Activated CD4-positive, alpha-beta memory T cell treated with anti-CD3 and anti-CD28 coated beads, Interleukin-2, amount 10 ng/mL, durations not matched to agents 7 days and 5 days (primary cell): ENCODE measurements around the gene TRIM44. TPM values are rescaled to one million over a fixed set of nuclear protein-coding genes. Genes with fewer than 3 reads are reported as not detected.
"Not testable (repeated sequence)": the region's sequence is repeated elsewhere in the genome, so short reads cannot be mapped to it uniquely, and the experiment has no call there.

Experiments used
- CTCF ChIA-PET: fragments of 350-600 bp; sonication (Branson Sonifier 250); formaldehyde crosslinking; loops from one replicate; lab custom pipeline; 2021; ENCODE audit warnings: antibody characterized with exemption, inconsistent platforms; lab: Charles Lee
- POLR2A ChIA-PET: fragments of 350-600 bp; sonication (Branson Sonifier 250); formaldehyde crosslinking; loops from one replicate; lab custom pipeline; 2021; ENCODE audit warnings: antibody characterized with exemption; lab: Charles Lee
- DNase-seq: peaks from one replicate; pipeline ENCODE4 v3.0.0-alpha.2; 2020
- H3K27ac Mint-ChIP-seq: one replicate; pipeline ENCODE4 v1.8.0; 2021; ENCODE audit warnings: mild to moderate bottlenecking, mixed read lengths
- H3K27me3 Mint-ChIP-seq: one replicate; pipeline ENCODE4 v1.8.0; 2021; ENCODE audit warnings: mixed read lengths
- H3K36me3 Mint-ChIP-seq: one replicate; pipeline ENCODE4 v1.8.0; 2021; ENCODE audit warnings: low read depth, mixed read lengths
- H3K4me1 Mint-ChIP-seq: one replicate; pipeline ENCODE4 v1.8.0; 2021; ENCODE audit warnings: mixed read lengths
- H3K4me3 Mint-ChIP-seq: one replicate; pipeline ENCODE4 v1.8.0; 2021; ENCODE audit warnings: mild to moderate bottlenecking, mixed read lengths
- H3K9me3 Mint-ChIP-seq: one replicate; pipeline ENCODE4 v1.8.0; 2021; ENCODE audit warnings: mixed read lengths
- total RNA-seq, 2 experiments: library from RNA; stranded (reverse); gene quantifications; one replicate each; pipeline ENCODE4 v1.2.3, GENCODE V29; 2021

Gene TRIM44
- total RNA-seq, 2 experiments from 2014 or later: 17.7 to 20.8 TPM

GRCh38 chr11:35641171-35641897, 21.2 kb upstream of the TRIM44 start:
- H3K9me3 Mint-ChIP-seq: no peaks in the 10 kb centered on the region
- peaks cover 6% of the 10 kb centered on the region for H3K27me3 Mint-ChIP-seq
- H3K36me3 Mint-ChIP-seq: no peaks in the 10 kb centered on the region
- no peaks in the 10 kb centered on the region for H3K4me1 Mint-ChIP-seq
- CTCF ChIA-PET: no interaction called here
- no peak overlapping the region for H3K4me3 Mint-ChIP-seq
- no peak for DNase-seq
- H3K27ac Mint-ChIP-seq: no peak overlapping the region
- POLR2A ChIA-PET: no interaction called here

GRCh38 chr11:35641964-35642363, 20.6 kb upstream of the TRIM44 start:
- POLR2A ChIA-PET: no interaction called here
- Mint-ChIP-seq H3K9me3 (no peaks in the 10 kb centered on the region), H3K27ac (no peak overlapping the region)

GRCh38 chr11:35647421-35648093, 15.0 kb upstream of the TRIM44 start:
- no peaks in the 10 kb centered on the region for H3K4me1 Mint-ChIP-seq
- H3K9me3 Mint-ChIP-seq: no peaks in the 10 kb centered on the region
- POLR2A ChIA-PET: no interaction called here
- DNase-seq: no peak
- CTCF ChIA-PET: no interaction called here
- H3K27ac Mint-ChIP-seq: no peak overlapping the region
- H3K36me3 Mint-ChIP-seq: no peaks in the 10 kb centered on the region
- peaks cover 8% of the 10 kb centered on the region for H3K27me3 Mint-ChIP-seq
- H3K4me3 Mint-ChIP-seq: no peak overlapping the region

More at GRCh38 chr11:35641964-35642363, 20.6 kb upstream of the TRIM44 start:
- Mint-ChIP-seq H3K27me3 (peaks cover 4% of the 10 kb centered on the region), H3K4me3 (no peak overlapping the region), H3K4me1 (no peaks in the 10 kb centered on the region), H3K36me3 (no peaks in the 10 kb centered on the region)
- CTCF ChIA-PET: no interaction called here
- DNase-seq: no peak

- DNase-seq: no peak
- ChIA-PET POLR2A (interaction anchor here (0.5 kb wide), 1 partner anchor 856 kb away, joined by 3 read pairs; no protein-coding TSS in a partner anchor), CTCF (no interaction called here)
- H3K4me3 Mint-ChIP-seq: no peak overlapping the region
- no peaks in the 10 kb centered on the region for H3K4me1 Mint-ChIP-seq
- peaks cover 20% of the 10 kb centered on the region for H3K27me3 Mint-ChIP-seq
- no peaks in the 10 kb centered on the region for H3K36me3 Mint-ChIP-seq
- no peak overlapping the region for H3K27ac Mint-ChIP-seq
- no peaks in the 10 kb centered on the region for H3K9me3 Mint-ChIP-seq
Measured at GRCh38 chr11:35650006-35650405, 12.6 kb upstream of the TRIM44 start.

GRCh38 chr11:35650467-35650866, 12.1 kb upstream of the TRIM44 start:
- Mint-ChIP-seq H3K4me1 (no peaks in the 10 kb centered on the region), H3K4me3 (no peak overlapping the region), H3K9me3 (no peaks in the 10 kb centered on the region), H3K27me3 (peaks cover 21% of the 10 kb centered on the region), H3K36me3 (no peaks in the 10 kb centered on the region), H3K27ac (no peak overlapping the region)
- POLR2A ChIA-PET: no interaction called here
- CTCF ChIA-PET: no interaction called here
- DNase-seq: no peak

- CTCF ChIA-PET: no interaction called here
- Mint-ChIP-seq H3K9me3 (no peaks in the 10 kb centered on the region), H3K27ac (no peak overlapping the region), H3K27me3 (peaks cover 21% of the 10 kb centered on the region), H3K4me3 (no peak overlapping the region), H3K36me3 (no peaks in the 10 kb centered on the region), H3K4me1 (no peaks in the 10 kb centered on the region)
- POLR2A ChIA-PET: no interaction called here
- no peak for DNase-seq
Measured at GRCh38 chr11:35651263-35651662, 11.3 kb upstream of the TRIM44 start.

- peaks cover 23% of the 10 kb centered on the region for H3K27me3 Mint-ChIP-seq
- H3K36me3 Mint-ChIP-seq, POLR2A ChIA-PET, CTCF ChIA-PET, H3K4me1 Mint-ChIP-seq, DNase-seq, H3K4me3 Mint-ChIP-seq, H3K9me3 Mint-ChIP-seq, H3K27ac Mint-ChIP-seq: not testable (repeated sequence)
Measured at GRCh38 chr11:35652786-35653185, 9.8 kb upstream of the TRIM44 start.

- no peaks in the 10 kb centered on the region for H3K9me3 Mint-ChIP-seq
Measured at GRCh38 chr11:35654711-35655110, 7.9 kb upstream of the TRIM44 start.

GRCh38 chr11:35655254-35655653, 7.3 kb upstream of the TRIM44 start:
- DNase-seq: no peak
- Mint-ChIP-seq H3K36me3 (no peaks in the 10 kb centered on the region), H3K27ac (no peak overlapping the region), H3K9me3 (no peaks in the 10 kb centered on the region), H3K4me1 (no peaks in the 10 kb centered on the region), H3K4me3 (no peak overlapping the region), H3K27me3 (peaks cover 23% of the 10 kb centered on the region)
- POLR2A ChIA-PET: no interaction called here
- CTCF ChIA-PET: no interaction called here

More at GRCh38 chr11:35654711-35655110, 7.9 kb upstream of the TRIM44 start:
- Mint-ChIP-seq H3K27me3 (peaks cover 23% of the 10 kb centered on the region), H3K4me1 (no peaks in the 10 kb centered on the region), H3K4me3 (no peak overlapping the region), H3K27ac (no peak overlapping the region), H3K36me3 (no peaks in the 10 kb centered on the region)
- POLR2A ChIA-PET: no interaction called here
- DNase-seq: no peak
- CTCF ChIA-PET: no interaction called here

GRCh38 chr11:35655856-35656255, 6.7 kb upstream of the TRIM44 start:
- H3K27ac Mint-ChIP-seq: no peak overlapping the region
- POLR2A ChIA-PET: no interaction called here
- no peaks in the 10 kb centered on the region for H3K36me3 Mint-ChIP-seq
- no peaks in the 10 kb centered on the region for H3K9me3 Mint-ChIP-seq
- DNase-seq: no peak
- H3K4me3 Mint-ChIP-seq: no peak overlapping the region
- H3K4me1 Mint-ChIP-seq: no peaks in the 10 kb centered on the region
- H3K27me3 Mint-ChIP-seq: peaks cover 23% of the 10 kb centered on the region
- CTCF ChIA-PET: no interaction called here

GRCh38 chr11:35658020-35658948, 4.3 kb upstream of the TRIM44 start:
- H3K36me3 Mint-ChIP-seq: peaks cover 4% of the 10 kb centered on the region
- no peak for DNase-seq
- peaks cover 11% of the 10 kb centered on the region for H3K4me1 Mint-ChIP-seq
- POLR2A ChIA-PET: no interaction called here
- CTCF ChIA-PET: no interaction called here
- no peak overlapping the region for H3K4me3 Mint-ChIP-seq
- H3K9me3 Mint-ChIP-seq: peaks cover 3% of the 10 kb centered on the region
- H3K27me3 Mint-ChIP-seq: peaks cover 26% of the 10 kb centered on the region
- no peak overlapping the region for H3K27ac Mint-ChIP-seq

GRCh38 chr11:35661534-35661933, 1.0 kb upstream of the TRIM44 start:
- CTCF ChIA-PET: interaction anchor here (1.5 kb wide), 1 partner anchor 160 kb away, joined by 5 read pairs; no protein-coding TSS in a partner anchor
- Mint-ChIP-seq H3K27ac (no peak overlapping the region), H3K4me1 (peaks cover 32% of the 10 kb centered on the region), H3K27me3 (peaks cover 12% of the 10 kb centered on the region), H3K4me3 (no peak overlapping the region), H3K9me3 (peaks cover 22% of the 10 kb centered on the region), H3K36me3 (peaks cover 25% of the 10 kb centered on the region)
- no peak for DNase-seq
- POLR2A ChIA-PET: interaction anchor here (1.1 kb wide), 1 partner anchor 16 kb away, joined by 3 read pairs; no protein-coding TSS in a partner anchor
